Astrocyte of the cerebellum (primary cell): ENCODE results near the gene GAL.

Experiments
- DNase-seq: peaks from one replicate; pipeline ENCODE4 v3.0.0-alpha.2; 2011; ENCODE audit warnings: low read depth
- H3K4me3 ChIP-seq: 2 replicates; pipeline ENCODE4 v1.5.1; 2011; ENCODE audit warnings: mild to moderate bottlenecking, low read depth, low read length, moderate library complexity
- in situ Hi-C: cut with HindIII; loops from 2 replicates; pipeline ENCODE4 v1.10.0; 2017; ENCODE audit warnings: low sequenced_read_pairs
- TF ChIP-seq, protein P1 (sequence below): IDR thresholded peaks from 2 replicates; pipeline ENCODE4 v1.5.1; 2012; ENCODE audit warnings: low read length, low read depth, moderate library complexity, mild to moderate bottlenecking; ENCODE audit errors: missing control alignments

Gene GAL

DNA sequence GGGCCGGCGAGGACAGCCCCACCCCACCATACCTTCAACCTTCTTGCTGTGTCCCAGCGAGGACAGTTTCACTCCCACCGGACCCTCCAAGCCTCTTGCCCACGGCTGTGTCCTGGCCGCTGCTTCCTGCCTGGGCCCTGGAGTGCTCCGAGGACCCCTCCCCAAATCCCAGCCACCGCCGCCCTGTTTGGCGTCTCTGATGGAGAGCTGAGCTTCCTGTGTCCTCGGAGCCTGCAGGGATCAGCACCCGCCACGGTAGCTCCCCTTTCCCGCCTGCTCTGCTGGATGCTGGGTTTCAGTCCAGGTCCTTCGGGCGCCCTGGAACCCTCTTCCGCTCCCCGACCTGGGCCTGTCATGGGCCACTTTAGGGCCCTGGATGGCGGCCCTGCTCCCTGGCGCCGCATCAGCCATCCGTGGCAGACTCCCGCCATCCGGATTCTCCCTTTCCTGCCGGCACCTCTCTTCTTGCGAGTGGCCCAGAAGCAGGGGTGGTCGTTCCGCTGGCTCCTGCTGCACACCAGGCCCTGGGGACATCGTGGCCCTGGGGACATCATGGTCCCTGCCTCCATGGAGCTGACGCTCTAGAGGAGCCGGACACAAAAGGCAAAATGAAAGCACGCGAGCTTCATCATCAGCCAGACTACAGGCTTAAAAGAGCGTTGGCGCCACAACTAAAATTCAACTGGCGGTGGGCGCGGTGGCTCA, 34.3 kb upstream of the GAL start:
- in situ Hi-C loops: loop anchor here (5.0 to 25.0 kb wide), 3 partner anchors 52 to 437 kb away; partner anchors contain the start of genes IGHMBP2 and MRPL21
- TF ChIP-seq, protein P1, sequence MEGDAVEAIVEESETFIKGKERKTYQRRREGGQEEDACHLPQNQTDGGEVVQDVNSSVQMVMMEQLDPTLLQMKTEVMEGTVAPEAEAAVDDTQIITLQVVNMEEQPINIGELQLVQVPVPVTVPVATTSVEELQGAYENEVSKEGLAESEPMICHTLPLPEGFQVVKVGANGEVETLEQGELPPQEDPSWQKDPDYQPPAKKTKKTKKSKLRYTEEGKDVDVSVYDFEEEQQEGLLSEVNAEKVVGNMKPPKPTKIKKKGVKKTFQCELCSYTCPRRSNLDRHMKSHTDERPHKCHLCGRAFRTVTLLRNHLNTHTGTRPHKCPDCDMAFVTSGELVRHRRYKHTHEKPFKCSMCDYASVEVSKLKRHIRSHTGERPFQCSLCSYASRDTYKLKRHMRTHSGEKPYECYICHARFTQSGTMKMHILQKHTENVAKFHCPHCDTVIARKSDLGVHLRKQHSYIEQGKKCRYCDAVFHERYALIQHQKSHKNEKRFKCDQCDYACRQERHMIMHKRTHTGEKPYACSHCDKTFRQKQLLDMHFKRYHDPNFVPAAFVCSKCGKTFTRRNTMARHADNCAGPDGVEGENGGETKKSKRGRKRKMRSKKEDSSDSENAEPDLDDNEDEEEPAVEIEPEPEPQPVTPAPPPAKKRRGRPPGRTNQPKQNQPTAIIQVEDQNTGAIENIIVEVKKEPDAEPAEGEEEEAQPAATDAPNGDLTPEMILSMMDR: no peak
- no peak for DNase-seq
- H3K4me3 ChIP-seq: no peak overlapping the region

DNA sequence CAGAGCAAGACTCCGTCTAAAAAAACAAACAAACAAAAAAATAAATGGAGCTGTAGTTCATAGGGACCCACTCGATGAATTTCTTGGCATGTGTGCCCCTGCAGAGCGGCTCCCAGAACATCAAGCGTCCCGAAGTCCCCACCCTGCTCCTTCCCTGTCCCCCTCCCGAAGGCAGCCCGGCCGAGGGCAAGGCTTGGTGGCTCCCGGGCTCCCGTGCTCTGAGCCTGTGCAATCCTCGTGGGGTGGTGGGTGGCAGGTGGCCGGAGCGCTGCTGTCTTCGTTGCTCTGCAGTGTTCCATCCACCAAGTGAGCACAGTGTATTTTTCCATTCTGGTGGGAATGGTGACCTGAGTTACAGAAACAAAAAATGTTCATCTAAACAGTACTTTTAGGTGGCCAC, 33.5 kb upstream of the GAL start:
- DNase-seq: no peak
- in situ Hi-C loops: no loop called here
- no peak overlapping the region for H3K4me3 ChIP-seq
- TF ChIP-seq, protein P1: no peak

DNA sequence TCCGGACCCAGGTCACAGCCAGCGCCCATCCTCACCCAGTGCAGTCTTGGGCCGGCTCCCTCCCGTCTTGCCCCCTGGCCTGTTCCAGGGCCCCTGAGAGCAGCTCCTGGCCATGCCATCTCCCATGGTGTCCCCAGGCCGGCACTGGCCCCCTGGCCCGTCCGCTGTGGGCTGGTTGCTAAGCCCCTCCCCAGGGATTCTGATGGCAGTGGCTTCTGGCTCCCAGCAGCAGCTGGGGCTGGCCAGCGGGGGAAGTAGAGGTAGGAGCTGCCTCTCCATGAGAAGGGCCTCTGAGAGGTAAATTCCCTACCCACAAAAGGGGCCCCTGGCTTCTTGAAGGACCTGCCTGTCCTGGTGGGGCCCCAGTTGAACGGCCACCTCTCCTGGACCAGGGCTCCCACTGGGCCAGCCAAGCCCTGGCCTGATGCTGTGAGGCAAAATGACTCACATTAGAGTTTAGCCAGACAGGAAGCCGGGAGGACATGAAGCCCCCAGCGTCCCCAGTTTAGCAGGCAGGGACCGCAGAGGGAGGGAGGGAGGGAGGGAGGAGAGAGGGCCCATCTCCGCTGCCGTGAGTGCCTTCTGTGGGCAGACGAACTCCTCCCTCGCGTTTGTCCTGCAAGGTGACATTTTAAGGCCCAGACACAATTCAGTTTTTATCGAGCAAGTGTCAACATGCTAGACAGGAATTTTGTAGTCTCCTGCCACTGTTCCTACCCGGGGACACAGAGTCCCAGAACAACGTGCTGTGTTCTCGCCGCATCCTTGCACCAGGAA, 32.9 kb upstream of the GAL start:
- in situ Hi-C loops: no loop called here
- TF ChIP-seq, protein P1: no peak

DNA sequence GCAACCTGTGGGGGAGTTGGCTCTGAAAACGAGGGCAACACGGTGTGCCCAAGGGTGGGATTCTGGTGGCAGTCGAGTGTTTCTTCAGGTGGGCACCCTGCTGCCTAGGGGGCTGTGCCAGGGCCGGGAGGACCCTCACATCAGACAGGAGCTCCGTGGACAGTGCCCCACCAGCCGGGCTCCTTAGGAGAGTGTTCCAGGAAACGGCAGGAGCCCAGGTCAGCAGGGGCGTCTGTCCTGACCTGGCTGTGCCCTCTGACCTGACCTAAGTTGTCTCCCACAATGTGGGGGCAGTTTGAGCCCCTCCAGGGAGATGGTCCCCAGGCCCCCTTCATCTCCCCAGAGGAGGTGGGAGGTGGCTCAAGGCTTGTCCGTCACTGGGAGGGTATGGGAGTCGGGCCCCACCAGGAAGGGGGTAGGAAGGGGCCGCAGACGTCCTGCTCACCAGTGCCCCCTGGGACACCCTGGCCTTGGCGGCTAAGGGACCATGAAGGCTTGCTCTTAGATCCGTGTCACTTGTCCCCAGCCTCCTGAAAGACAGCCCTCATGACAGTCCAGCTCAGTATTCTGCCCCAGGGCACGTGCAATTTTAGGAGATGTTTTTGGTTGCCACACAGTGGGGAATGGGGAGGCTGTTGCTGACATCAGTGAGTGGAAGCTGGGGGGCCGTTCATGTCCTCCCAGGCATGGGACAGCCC, 32.2 kb upstream of the GAL start:
- DNase-seq: no peak
- TF ChIP-seq, protein P1: no peak
- no peak overlapping the region for H3K4me3 ChIP-seq
- in situ Hi-C loops: no loop called here

More for the DNA sequence above, 32.9 kb upstream of the GAL start:
- no peak for DNase-seq
- H3K4me3 ChIP-seq: no peak overlapping the region

DNA sequence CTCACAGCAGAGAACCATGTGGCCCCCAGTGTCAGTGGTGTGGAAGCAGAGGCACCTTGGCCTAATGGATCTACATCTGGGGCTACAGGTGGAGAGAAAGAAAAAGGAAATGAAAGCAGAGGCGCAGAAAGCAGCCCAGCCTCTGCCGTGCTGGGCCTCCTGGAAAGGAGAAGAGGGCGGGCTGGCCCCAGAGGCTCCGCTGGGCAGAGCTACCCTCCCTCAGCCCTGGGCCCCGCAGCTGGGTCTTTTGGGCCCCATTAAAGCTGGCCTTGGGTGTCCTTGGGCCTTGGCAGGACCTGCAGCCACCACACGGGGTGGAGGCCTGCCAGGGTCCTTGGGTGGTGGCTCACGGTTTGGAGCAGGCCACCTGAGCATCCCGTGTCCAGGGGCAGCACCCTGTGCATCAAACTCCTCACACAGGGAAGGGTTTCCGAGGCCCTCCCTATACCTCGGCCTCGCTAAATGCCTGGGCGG, 31.6 kb upstream of the GAL start:
- TF ChIP-seq, protein P1: no peak
- in situ Hi-C loops: no loop called here
- H3K4me3 ChIP-seq: no peak overlapping the region
- no peak for DNase-seq

DNA sequence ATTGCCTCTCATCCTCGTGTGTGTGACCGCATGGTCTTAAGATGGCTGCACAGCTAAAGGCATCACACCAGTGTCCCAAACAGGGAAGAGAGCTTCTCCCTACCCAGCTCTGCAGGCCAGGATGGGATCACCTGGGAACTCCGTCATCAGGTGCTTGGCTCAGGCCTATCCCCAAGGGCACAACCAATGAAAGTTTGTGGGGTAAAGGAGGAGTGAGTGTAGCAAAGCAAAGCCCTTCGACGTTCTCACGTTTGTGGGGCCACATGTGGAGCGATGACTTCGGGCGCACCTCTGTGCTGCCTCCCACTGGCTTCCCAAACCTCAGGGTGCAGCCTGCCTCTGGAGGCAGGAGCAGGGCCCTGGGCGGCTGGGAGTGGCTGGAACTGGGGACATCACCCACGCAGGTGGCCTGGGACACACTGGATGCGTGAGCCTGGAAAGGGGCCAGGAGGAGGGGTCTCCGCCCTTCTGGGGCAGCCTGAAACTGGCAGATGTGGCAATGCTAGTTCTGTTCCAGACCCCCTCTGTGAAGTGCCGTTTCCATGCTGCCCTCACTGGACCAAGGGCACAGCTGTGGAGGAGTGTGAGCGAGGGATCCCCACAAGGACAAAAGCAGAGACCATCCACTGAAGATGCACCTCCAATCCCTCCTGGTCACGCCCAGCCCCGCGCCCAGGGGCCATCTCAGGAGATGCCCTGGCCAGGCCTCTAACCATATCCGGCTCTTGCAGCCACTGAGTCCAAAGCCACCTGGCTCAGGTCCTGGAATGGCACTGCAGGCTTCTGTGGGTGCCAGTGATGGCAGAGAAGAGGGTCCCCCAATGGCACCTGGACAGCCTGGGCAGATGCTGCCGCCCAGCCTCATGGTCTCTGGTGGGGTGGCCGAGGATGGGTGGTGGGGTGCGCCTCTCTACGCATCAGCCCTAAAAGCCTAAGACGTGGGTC, 30.6 kb upstream of the GAL start:
- TF ChIP-seq, protein P1: no peak
- no peak overlapping the region for H3K4me3 ChIP-seq
- in situ Hi-C loops: no loop called here

More for the DNA sequence above, 30.6 kb upstream of the GAL start:
- DNase-seq: no peak
